Measurements from ENCODE around the gene KRT3.

The KRT3 gene

DNA sequence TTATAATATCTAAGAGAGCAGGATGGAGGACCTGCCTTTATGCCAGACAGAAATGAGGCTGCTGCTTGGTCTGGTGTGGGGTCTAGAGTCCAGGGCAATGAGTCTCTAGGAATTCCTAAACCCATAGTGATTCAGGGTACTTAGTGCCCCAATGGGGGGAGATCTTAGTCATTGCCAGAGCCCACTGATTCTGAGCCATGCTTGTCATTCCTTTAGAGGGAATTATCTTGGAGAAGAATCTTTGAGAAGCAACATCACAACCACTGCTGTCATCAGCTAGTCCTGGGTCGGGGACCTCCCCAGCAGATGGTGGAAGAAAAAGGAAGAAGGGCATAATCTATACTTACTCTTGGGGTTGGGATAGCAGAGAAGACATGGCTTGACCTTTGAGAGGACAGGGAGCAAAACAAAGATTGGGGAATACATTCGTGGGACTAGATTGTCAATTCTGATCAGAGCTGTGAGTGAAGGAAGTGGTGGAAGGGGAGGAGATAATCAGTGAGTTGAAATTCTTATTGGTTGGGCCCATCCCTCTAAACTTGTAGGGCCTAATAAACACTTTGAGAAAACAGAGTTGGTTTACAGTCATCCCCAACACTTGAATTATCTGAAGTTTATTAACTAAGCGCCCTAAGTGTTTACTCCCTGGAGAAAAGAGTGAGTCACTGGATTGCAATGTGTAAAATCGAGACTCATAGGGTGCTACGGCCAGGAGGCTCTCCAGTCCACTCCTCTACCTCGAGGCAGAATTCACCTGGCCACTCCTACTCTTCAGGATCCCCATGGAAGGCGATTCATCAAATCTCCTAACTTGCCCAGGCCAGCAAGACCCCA lies 3.0 kb upstream of the KRT3 start (continued):
- TF ChIP-seq ZNF544 (tag by site-specific recombination; IDR thresholded peaks at IDR 0.05) (no peak), ZNF24 (tag by site-specific recombination; IDR thresholded peaks at IDR 0.05) (no peak), ZNF768 (tag by site-specific recombination; IDR thresholded peaks at IDR 0.05) (no peak), ZNF549 (tag by site-specific recombination; IDR thresholded peaks at IDR 0.05) (no peak)
- TF ChIP-seq, protein P1, sequence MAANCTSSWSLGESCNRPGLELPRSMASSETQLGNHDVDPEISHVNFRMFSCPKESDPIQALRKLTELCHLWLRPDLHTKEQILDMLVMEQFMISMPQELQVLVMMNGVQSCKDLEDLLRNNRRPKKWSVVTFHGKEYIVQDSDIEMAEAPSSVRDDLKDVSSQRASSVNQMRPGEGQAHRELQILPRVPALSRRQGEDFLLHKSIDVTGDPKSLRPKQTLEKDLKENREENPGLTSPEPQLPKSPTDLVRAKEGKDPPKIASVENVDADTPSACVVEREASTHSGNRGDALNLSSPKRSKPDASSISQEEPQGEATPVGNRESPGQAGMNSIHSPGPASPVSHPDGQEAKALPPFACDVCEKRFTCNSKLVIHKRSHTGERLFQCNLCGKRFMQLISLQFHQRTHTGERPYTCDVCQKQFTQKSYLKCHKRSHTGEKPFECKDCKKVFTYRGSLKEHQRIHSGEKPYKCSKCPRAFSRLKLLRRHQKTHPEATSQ (tag by site-specific recombination; IDR thresholded peaks at IDR 0.05), result no peak

DNA sequence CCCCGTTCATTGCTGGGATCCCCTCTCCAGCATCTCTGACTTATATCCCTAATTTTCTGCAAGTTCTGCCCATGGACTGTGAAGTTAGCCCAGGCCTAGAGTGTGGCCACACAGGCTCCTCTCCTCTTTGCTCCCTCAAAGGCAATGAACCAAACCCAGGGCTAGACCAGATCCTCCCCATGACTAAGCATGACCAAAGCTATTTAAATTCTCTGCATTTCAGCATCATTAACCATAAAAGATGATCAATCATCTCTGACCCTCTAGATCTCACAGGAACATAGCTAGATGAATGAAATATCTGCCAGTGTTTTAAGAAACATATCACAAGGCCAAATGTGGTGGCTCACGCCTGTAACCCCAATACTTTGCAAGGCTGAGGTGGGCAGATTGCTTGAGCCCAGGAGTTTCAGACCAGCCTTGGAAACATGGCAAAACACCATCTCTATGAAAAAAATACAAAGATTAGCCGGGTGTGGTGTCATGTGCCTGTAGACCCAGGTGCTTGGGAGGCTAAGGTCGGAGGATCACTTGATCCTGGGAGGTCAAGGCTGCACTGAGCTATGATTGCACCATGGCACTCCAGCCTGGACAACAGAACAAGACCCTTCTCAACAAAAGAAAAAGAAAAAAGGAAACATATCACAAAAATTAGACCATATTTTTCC lies 2.2 kb upstream of the KRT3 start:
- H3K4me1 ChIP-seq (ENCODE audit: control insufficient read depth, insufficient read depth, low read length), result no peaks in the 10 kb centered on the region
- H3K36me3 ChIP-seq (ENCODE audit: control insufficient read depth in 2 of 2, insufficient read depth in 1 of 2, low read length in 2 of 2), result no peaks in the 10 kb centered on the region
- no peak overlapping the region for H3K27ac ChIP-seq (ENCODE audit: extremely low read depth, low read depth, low read length)
- no peak overlapping the region for H3K4me3 ChIP-seq (ENCODE audit: low read depth, low read length)
- ChIA-PET CTCF (interaction anchor here (1.6 kb wide), 1 partner anchor 67 kb away, joined by 4 read pairs; no protein-coding TSS in a partner anchor), POLR2A (interaction anchor here (0.5 kb wide), 1 partner anchor 1032 kb away, joined by 3 read pairs; no protein-coding TSS in a partner anchor)
- TF ChIP-seq ZNF548 (tag by site-specific recombination; IDR thresholded peaks at IDR 0.05) (no peak), ZNF26 (tag by site-specific recombination; IDR thresholded peaks at IDR 0.05) (no peak), MEIS1 (CRISPR knock-in tag; IDR thresholded peaks at IDR 0.05; ENCODE audit: borderline replicate concordance) (no peak), ZBTB20 (tag by site-specific recombination; IDR thresholded peaks at IDR 0.05) (no peak), ZNF600 (tag by site-specific recombination; IDR thresholded peaks at IDR 0.05) (no peak), ZNF785 (tag by site-specific recombination; IDR thresholded peaks at IDR 0.05) (no peak), ZNF792 (tag by site-specific recombination; IDR thresholded peaks at IDR 0.05) (no peak)
- H3K9me3 ChIP-seq (ENCODE audit: control insufficient read depth, insufficient read depth, low read depth, low read length), result no peaks in the 10 kb centered on the region

GRCh38 chr12:52797529-52797894 lies 1.6 kb upstream of the KRT3 start:
- Histone ChIP-seq H3K9me3 (ENCODE audit: control insufficient read depth, insufficient read depth, low read depth, low read length) (no peaks in the 10 kb centered on the region), H3K27ac (ENCODE audit: extremely low read depth, low read depth, low read length) (no peak overlapping the region), H3K4me3 (ENCODE audit: low read depth, low read length) (no peak overlapping the region), H3K4me1 (ENCODE audit: control insufficient read depth, insufficient read depth, low read length) (no peaks in the 10 kb centered on the region), H3K36me3 (ENCODE audit: control insufficient read depth in 2 of 2, insufficient read depth in 1 of 2, low read length in 2 of 2) (no peaks in the 10 kb centered on the region)
- TF ChIP-seq, protein P2, sequence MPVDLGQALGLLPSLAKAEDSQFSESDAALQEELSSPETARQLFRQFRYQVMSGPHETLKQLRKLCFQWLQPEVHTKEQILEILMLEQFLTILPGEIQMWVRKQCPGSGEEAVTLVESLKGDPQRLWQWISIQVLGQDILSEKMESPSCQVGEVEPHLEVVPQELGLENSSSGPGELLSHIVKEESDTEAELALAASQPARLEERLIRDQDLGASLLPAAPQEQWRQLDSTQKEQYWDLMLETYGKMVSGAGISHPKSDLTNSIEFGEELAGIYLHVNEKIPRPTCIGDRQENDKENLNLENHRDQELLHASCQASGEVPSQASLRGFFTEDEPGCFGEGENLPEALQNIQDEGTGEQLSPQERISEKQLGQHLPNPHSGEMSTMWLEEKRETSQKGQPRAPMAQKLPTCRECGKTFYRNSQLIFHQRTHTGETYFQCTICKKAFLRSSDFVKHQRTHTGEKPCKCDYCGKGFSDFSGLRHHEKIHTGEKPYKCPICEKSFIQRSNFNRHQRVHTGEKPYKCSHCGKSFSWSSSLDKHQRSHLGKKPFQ (tag by site-specific recombination; IDR thresholded peaks at IDR 0.05), result no peak
- TF ChIP-seq GLI2 (tag by site-specific recombination; IDR thresholded peaks at IDR 0.05; ENCODE audit: borderline replicate concordance, low read depth) (no peak), SCRT2 (tag by site-specific recombination; IDR thresholded peaks at IDR 0.05) (no peak), ZNF155 (tag by site-specific recombination; IDR thresholded peaks at IDR 0.05) (no peak), ZNF391 (tag by site-specific recombination; IDR thresholded peaks at IDR 0.05; ENCODE audit: borderline replicate concordance, low read depth) (no peak)
- ChIA-PET POLR2A (interaction anchor here (0.5 kb wide), 1 partner anchor 1032 kb away, joined by 3 read pairs; no protein-coding TSS in a partner anchor), CTCF (interaction anchor here (1.5 to 1.6 kb wide), 2 partner anchors 68 to 73 kb away, joined by 4 to 5 read pairs; no protein-coding TSS in a partner anchor)
